GM19463 (cell line): ENCODE measurements around the gene ZNF789.
A peak's percentile ranks its signal among the peaks of the same experiment; 100 is the strongest.

Experiments
- ATAC-seq: cut with Tn5 transposase; IDR thresholded peaks from one replicate; pipeline ENCODE4 v1.9.1; 2021; ENCODE audit warnings: mild to moderate bottlenecking, moderate library complexity; ENCODE audit not compliant: unreplicated experiment

The ZNF789 gene

GRCh38 chr7:99457650-99458493 lies 14.8 kb upstream of the ZNF789 start:
- ATAC-seq = no peak

GRCh38 chr7:99459087-99459486 lies 13.6 kb upstream of the ZNF789 start:
- no peak for ATAC-seq

GRCh38 chr7:99460651-99461050 lies 12.0 kb upstream of the ZNF789 start:
- no peak for ATAC-seq

GRCh38 chr7:99461221-99461620 lies 11.5 kb upstream of the ZNF789 start:
- ATAC-seq = no peak

- no peak for ATAC-seq
These were observed 7.3 kb upstream of the ZNF789 start for GRCh38 chr7:99465421-99465768.

- no peak for ATAC-seq
These were observed 4.3 kb upstream of the ZNF789 start for GRCh38 chr7:99468336-99468918.

- ATAC-seq = no peak
These were observed 3.2 kb upstream of the ZNF789 start for GRCh38 chr7:99469381-99470065.

- no peak for ATAC-seq
These were observed 566 bp downstream of the ZNF789 start for GRCh38 chr7:99473315-99473596.

- ATAC-seq = no peak
These were observed 3.4 kb downstream of the ZNF789 start for GRCh38 chr7:99476107-99476506.

GRCh38 chr7:99478464-99479440 lies 6.1 kb downstream of the ZNF789 start:
- ATAC-seq = no peak

- no peak for ATAC-seq
These were observed 12.4 kb downstream of the ZNF789 start for GRCh38 chr7:99485094-99485493.

- no peak for ATAC-seq
These were observed 16.5 kb downstream of the ZNF789 start for GRCh38 chr7:99489235-99489634.

GRCh38 chr7:99490878-99491277 lies 18.2 kb downstream of the ZNF789 start:
- no peak for ATAC-seq

- ATAC-seq = no peak
These were observed 21.1 kb downstream of the ZNF789 start for GRCh38 chr7:99493823-99494222.

GRCh38 chr7:99497766-99498545 lies 25.3 kb downstream of the ZNF789 start:
- no peak for ATAC-seq

- ATAC-seq = no peak
These were observed 25.9 kb downstream of the ZNF789 start for GRCh38 chr7:99498546-99498944.

GRCh38 chr7:99499371-99499720 lies 26.7 kb downstream of the ZNF789 start:
- no peak for ATAC-seq

GRCh38 chr7:99499721-99500636 lies 27.3 kb downstream of the ZNF789 start, which contains the start of gene ZNF394:
Gene ZNF394, minus strand, starts transcription at chr7:99500281. Its CDS starts 188 bp downstream, at chr7:99500093.
- peak; percentile 30 for ATAC-seq

- ATAC-seq = no peak
These were observed 27.9 kb downstream of the ZNF789 start for GRCh38 chr7:99500637-99501009.
